Breast epithelium (tissue), 4 donors: Measurements from ENCODE around the gene ATG10. TPM values are rescaled to one million over a fixed set of nuclear protein-coding genes. Genes with fewer than 3 reads are reported as not detected.

Source experiments
- DNase-seq, 2 donors: peaks; one replicate each; pipeline ENCODE4 v3.0.0-alpha.2; 2019; ENCODE audit warnings: low spot score in 2 of 2
- H3K27ac ChIP-seq, 2 donors: fragments of 200-600 bp; sonication (generic) in 1 of 2; one replicate each; pipeline ENCODE4 v1.5.1; 2016 to 2019; ENCODE audit warnings: mild to moderate bottlenecking in 1 of 2
- H3K27me3 ChIP-seq, 2 donors: fragments of 200-600 bp; sonication (generic) in 1 of 2; one replicate each; pipeline versions ENCODE4 v1.5.1 to v1.6.0; 2017 to 2019; ENCODE audit warnings: control low read depth in 1 of 2, mild to moderate bottlenecking in 1 of 2
- H3K36me3 ChIP-seq: fragments of 200-600 bp; one replicate; pipeline ENCODE4 v1.5.1; 2019
- H3K4me1 ChIP-seq, 2 donors: fragments of 200-600 bp; sonication (generic); one replicate each; pipeline ENCODE4 v1.5.1; 2016 to 2019; ENCODE audit warnings: control low read depth in 1 of 2
- H3K4me3 ChIP-seq, 3 donors: fragments of 200-600 bp; sonication (generic); 1 replicate in 2 of 3; 2 replicates in 1 of 3; pipeline ENCODE4 v1.5.1; 2016 to 2019; ENCODE audit warnings: mild to moderate bottlenecking in 3 of 3, moderate library complexity in 2 of 3
- H3K9me3 ChIP-seq, 2 donors: fragments of 200-600 bp; sonication (generic) in 1 of 2; one replicate each; pipeline ENCODE4 v1.5.1; 2016 to 2019; ENCODE audit warnings: control low read depth in 1 of 2
- POLR2A ChIP-seq: fragments of 450-650 bp; IDR thresholded peaks from one replicate; pipeline ENCODE4 v1.6.1; 2016; ENCODE audit warnings: antibody characterized with exemption, mild to moderate bottlenecking, moderate library complexity
- POLR2AphosphoS5 ChIP-seq, 3 donors: sonication (generic); formaldehyde crosslinking; IDR thresholded peaks; one replicate each; pipeline ENCODE4 v1.6.1; 2017; ENCODE audit warnings: antibody characterized with exemption in 3 of 3
- intact Hi-C: fragments of 100-400 bp; cut with DNase I; formaldehyde crosslinking; loops from one replicate; pipeline ENCODE4 v1.15.1; 2023; ENCODE audit warnings: low total_unique reads
- total RNA-seq, 3 donors: library from RNA; depleted of rRNA; stranded (reverse); fragments of >200 nt; gene quantifications; one replicate each; pipeline ENCODE4 v1.1.0, GENCODE V29; 2016
- TF ChIP-seq, protein P1 (sequence below), 3 donors: fragments of 450-650 bp; IDR thresholded peaks; one replicate each; pipeline ENCODE4 v1.5.1; 2016 to 2017; ENCODE audit warnings: antibody characterized with exemption in 3 of 3, mild to moderate bottlenecking in 3 of 3, moderate library complexity in 3 of 3

Gene ATG10
- total RNA-seq, 3 donors from 2014 or later, result 5.2 to 9.2 (median 6.6) TPM

DNA sequence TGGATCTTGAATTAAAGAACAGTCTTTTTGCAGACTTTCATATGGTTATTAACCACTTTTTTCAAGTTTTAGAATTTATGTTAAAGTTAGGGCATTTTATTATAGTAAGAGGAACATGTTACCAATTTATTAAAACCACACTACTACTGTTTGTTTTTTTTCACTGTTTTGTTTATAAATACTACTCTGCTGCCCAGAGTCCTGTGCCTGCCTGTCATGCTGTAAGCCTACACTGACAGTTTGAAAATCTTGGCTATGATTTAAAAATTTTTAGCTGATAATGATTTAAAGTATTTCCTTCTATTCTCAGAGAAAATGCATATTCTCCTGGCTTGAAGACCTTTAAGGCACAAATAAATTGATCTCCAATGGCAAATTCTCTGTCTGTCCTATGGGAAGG lies 177.6 kb downstream of the ATG10 start:
- Histone ChIP-seq H3K27ac (no peak overlapping the region), H3K9me3 (no peaks in the 10 kb centered on the region), H3K4me3 (no peak overlapping the region), H3K27me3 (no peaks in the 10 kb centered on the region), H3K4me1 (no peaks in the 10 kb centered on the region), H3K36me3 (no peaks in the 10 kb centered on the region)
- no peak for DNase-seq
- TF ChIP-seq, protein P1, sequence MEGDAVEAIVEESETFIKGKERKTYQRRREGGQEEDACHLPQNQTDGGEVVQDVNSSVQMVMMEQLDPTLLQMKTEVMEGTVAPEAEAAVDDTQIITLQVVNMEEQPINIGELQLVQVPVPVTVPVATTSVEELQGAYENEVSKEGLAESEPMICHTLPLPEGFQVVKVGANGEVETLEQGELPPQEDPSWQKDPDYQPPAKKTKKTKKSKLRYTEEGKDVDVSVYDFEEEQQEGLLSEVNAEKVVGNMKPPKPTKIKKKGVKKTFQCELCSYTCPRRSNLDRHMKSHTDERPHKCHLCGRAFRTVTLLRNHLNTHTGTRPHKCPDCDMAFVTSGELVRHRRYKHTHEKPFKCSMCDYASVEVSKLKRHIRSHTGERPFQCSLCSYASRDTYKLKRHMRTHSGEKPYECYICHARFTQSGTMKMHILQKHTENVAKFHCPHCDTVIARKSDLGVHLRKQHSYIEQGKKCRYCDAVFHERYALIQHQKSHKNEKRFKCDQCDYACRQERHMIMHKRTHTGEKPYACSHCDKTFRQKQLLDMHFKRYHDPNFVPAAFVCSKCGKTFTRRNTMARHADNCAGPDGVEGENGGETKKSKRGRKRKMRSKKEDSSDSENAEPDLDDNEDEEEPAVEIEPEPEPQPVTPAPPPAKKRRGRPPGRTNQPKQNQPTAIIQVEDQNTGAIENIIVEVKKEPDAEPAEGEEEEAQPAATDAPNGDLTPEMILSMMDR (IDR thresholded peaks at IDR 0.05), result no peak
- TF ChIP-seq POLR2AphosphoS5 (IDR thresholded peaks at IDR 0.05) (no peak), POLR2A (no peak)
- intact Hi-C loops, result no loop called here

DNA sequence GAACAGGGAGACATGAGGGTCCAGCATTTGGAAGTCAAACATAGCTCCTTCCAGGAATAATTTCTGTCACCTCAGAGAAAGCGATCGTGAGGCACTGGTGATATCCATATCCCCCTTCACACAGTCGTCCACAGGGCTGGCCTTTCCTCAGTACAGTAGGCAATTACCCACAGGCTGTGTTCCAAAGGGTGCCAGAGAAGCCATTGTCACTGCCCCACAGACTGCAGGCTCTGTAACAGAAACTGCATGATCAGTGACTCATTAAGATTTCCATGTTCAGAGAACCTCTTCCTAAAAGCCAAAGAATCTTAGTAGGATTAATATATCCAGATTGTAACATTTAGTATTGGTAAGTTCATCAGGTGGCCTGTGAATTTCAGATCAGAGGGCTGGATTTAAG lies 178.7 kb downstream of the ATG10 start:
- H3K4me1 ChIP-seq, result no peaks in the 10 kb centered on the region
- no peaks in the 10 kb centered on the region for H3K9me3 ChIP-seq
- no peak overlapping the region for H3K4me3 ChIP-seq
- no peak overlapping the region for H3K27ac ChIP-seq
- no peaks in the 10 kb centered on the region for H3K36me3 ChIP-seq
- no peak for DNase-seq
- intact Hi-C loops, result no loop called here
- TF ChIP-seq, protein P1 (IDR thresholded peaks at IDR 0.05), result no peak
- TF ChIP-seq POLR2A (no peak), POLR2AphosphoS5 (IDR thresholded peaks at IDR 0.05) (no peak)
- H3K27me3 ChIP-seq, result no peaks in the 10 kb centered on the region

GRCh38 chr5:82151204-82151603 lies 179.4 kb downstream of the ATG10 start:
- no peak for DNase-seq
- no peaks in the 10 kb centered on the region for H3K9me3 ChIP-seq
- intact Hi-C loops, result no loop called here
- no peak overlapping the region for H3K27ac ChIP-seq
- H3K4me3 ChIP-seq, result no peak overlapping the region
- H3K4me1 ChIP-seq, result no peaks in the 10 kb centered on the region
- H3K36me3 ChIP-seq, result no peaks in the 10 kb centered on the region
- H3K27me3 ChIP-seq, result no peaks in the 10 kb centered on the region
- TF ChIP-seq POLR2A (no peak), POLR2AphosphoS5 (IDR thresholded peaks at IDR 0.05) (no peak)
- TF ChIP-seq, protein P1 (IDR thresholded peaks at IDR 0.05), result no peak

DNA sequence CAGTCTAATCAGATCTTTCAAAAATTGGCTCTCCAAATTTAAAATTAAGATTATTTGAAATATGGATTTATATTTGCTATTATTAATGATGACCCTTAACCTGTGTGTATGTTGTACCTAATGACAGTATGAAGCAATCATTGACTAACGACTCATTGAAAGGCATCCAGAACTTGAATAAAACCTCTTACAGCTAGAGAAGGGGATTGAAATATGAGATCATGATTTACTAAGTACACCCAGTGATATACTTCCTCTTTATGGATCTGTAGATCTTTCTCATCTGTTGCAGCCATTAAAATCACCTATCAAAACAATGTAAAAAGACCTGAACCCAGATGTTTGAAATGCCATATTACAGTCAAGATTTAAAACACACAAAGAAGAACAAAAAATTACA lies 179.8 kb downstream of the ATG10 start:
- no peaks in the 10 kb centered on the region for H3K27me3 ChIP-seq
- TF ChIP-seq POLR2AphosphoS5 (IDR thresholded peaks at IDR 0.05) (no peak), POLR2A (no peak)
- TF ChIP-seq, protein P1 (IDR thresholded peaks at IDR 0.05), result no peak
- no peaks in the 10 kb centered on the region for H3K9me3 ChIP-seq
- no peaks in the 10 kb centered on the region for H3K36me3 ChIP-seq
- no peak overlapping the region for H3K4me3 ChIP-seq
- H3K4me1 ChIP-seq, result no peaks in the 10 kb centered on the region
- no peak overlapping the region for H3K27ac ChIP-seq
- DNase-seq, result no peak
- intact Hi-C loops, result no loop called here

- TF ChIP-seq POLR2AphosphoS5 (IDR thresholded peaks at IDR 0.05) (no peak), POLR2A (no peak)
- TF ChIP-seq, protein P1 (IDR thresholded peaks at IDR 0.05), result no peak
- intact Hi-C loops, result no loop called here
- H3K4me3 ChIP-seq, result no peak overlapping the region
- H3K27ac ChIP-seq, result no peak overlapping the region
- H3K4me1 ChIP-seq, result no peaks in the 10 kb centered on the region
- DNase-seq, result no peak
- no peaks in the 10 kb centered on the region for H3K9me3 ChIP-seq
- H3K36me3 ChIP-seq, result no peaks in the 10 kb centered on the region
- H3K27me3 ChIP-seq, result no peaks in the 10 kb centered on the region
Measured at GRCh38 chr5:82152978-82153481, 181.2 kb downstream of the ATG10 start.
